ENCODE measurements around the gene KCND2.

GRCh38 chr7:120709252-120709971 lies 436.4 kb downstream of the KCND2 start:
- TF ChIP-seq CTCF (IDR thresholded peaks at IDR 0.05; ENCODE audit: low read length) (no peak), EZH2 (IDR thresholded peaks at IDR 0.05; ENCODE audit: borderline replicate concordance, low read length) (no peak)
